Fibroblast of lung (primary cell): Measurements from ENCODE around the gene DIP2A. TPM values are rescaled to one million over a fixed set of nuclear protein-coding genes. Genes with fewer than 3 reads are reported as not detected.

Experiments used
- DNase-seq, 2 donors: peaks; one replicate each; pipeline versions ENCODE4 v3.0.0 to v3.0.0-alpha.2; 2010; ENCODE audit warnings: low read depth in 2 of 2
- H2AFZ ChIP-seq: 2 replicates; pipeline ENCODE4 v1.5.1; 2012; ENCODE audit warnings: low read length, control low read depth, inconsistent platforms
- H3K27ac ChIP-seq: 2 replicates; pipeline ENCODE4 v1.5.1; 2011; ENCODE audit warnings: low read length, control low read depth; ENCODE audit not compliant: insufficient read depth
- H3K27me3 ChIP-seq: 2 replicates; pipeline ENCODE4 v1.5.1; 2011; ENCODE audit warnings: mild to moderate bottlenecking, low read length; ENCODE audit not compliant: control insufficient read depth, insufficient read depth
- H3K36me3 ChIP-seq: 2 replicates; pipeline ENCODE4 v1.5.1; 2011; ENCODE audit warnings: low read length; ENCODE audit not compliant: control insufficient read depth, insufficient read depth
- H3K4me1 ChIP-seq: 2 replicates; pipeline ENCODE4 v1.5.1; 2011; ENCODE audit warnings: low read length; ENCODE audit not compliant: control insufficient read depth, insufficient read depth; ENCODE audit errors: extremely low read depth
- H3K4me2 ChIP-seq: 2 replicates; pipeline ENCODE4 v1.5.1; 2011; ENCODE audit warnings: low read length, control low read depth; ENCODE audit not compliant: insufficient read depth; ENCODE audit errors: extremely low read depth
- H3K4me3 ChIP-seq, 4 experiments: fragments of 200-600 bp in 1 of 4; sonication (generic) in 1 of 4; replicated peaks in 1 of 4; 2 replicates each; pipeline ENCODE4 v1.5.1; 2011 to 2016; ENCODE audit warnings: low read length in 4 of 4, low read depth in 3 of 4, mild to moderate bottlenecking in 3 of 4, control low read depth in 2 of 4, inconsistent platforms in 1 of 4, mixed read lengths in 1 of 4; ENCODE audit not compliant: insufficient read depth in 1 of 4; ENCODE audit errors: control extremely low read depth in 1 of 4
- H3K79me2 ChIP-seq: 2 replicates; pipeline ENCODE4 v1.5.1; 2012; ENCODE audit warnings: mild to moderate bottlenecking, low read length, inconsistent platforms; ENCODE audit not compliant: control insufficient read depth, insufficient read depth
- H3K9ac ChIP-seq: 2 replicates; pipeline ENCODE4 v1.5.1; 2011; ENCODE audit warnings: mild to moderate bottlenecking, low read length, control low read depth; ENCODE audit not compliant: insufficient read depth
- H3K9me3 ChIP-seq: 2 replicates; pipeline ENCODE4 v1.5.1; 2012; ENCODE audit warnings: low read depth, low read length; ENCODE audit not compliant: control insufficient read depth, insufficient read depth
- H4K20me1 ChIP-seq: 2 replicates; pipeline ENCODE4 v1.5.1; 2011; ENCODE audit warnings: low read length; ENCODE audit not compliant: control insufficient read depth, insufficient read depth; ENCODE audit errors: extremely low read depth
- EZH2 ChIP-seq: IDR thresholded peaks from 2 replicates; pipeline ENCODE4 v1.5.1; 2012; ENCODE audit warnings: low read length, control low read depth, mild to moderate bottlenecking; ENCODE audit errors: missing control alignments
- polyA plus RNA-seq, 2 donors: library from polyadenylated mRNA; depleted of rRNA in 1 of 2; stranded (reverse) in 1 of 2; unstranded in 1 of 2; fragments of >200 nt; gene quantifications; 2 replicates each; pipeline ENCODE4 v1.2.1, GENCODE V29; 2011 to 2012; ENCODE audit warnings: missing spikeins in 1 of 2
- total RNA-seq: library from RNA; depleted of rRNA; stranded (reverse); fragments of >200 nt; gene quantifications from 2 replicates; pipeline ENCODE4 v1.2.1, GENCODE V29; 2014
- TF ChIP-seq, protein P1 (sequence below), 2 donors: IDR thresholded peaks in 1 of 2; conservative IDR thresholded peaks in 1 of 2; 1 replicate in 1 of 2; 2 replicates in 1 of 2; pipeline ENCODE4 v1.5.1; 2011 to 2012; ENCODE audit warnings: low read length in 2 of 2, control low read depth in 1 of 2, inconsistent platforms in 1 of 2, low read depth in 1 of 2, mild to moderate bottlenecking in 1 of 2

The DIP2A gene
- total and polyA plus RNA-seq, 2 donors (not counting 1 experiment from before 2014, with no cell fraction given), result 16.3 to 21.1 TPM

- H2AFZ ChIP-seq, result no peak overlapping the region
- no peaks in the 10 kb centered on the region for H4K20me1 ChIP-seq
- no peak overlapping the region for H3K4me2 ChIP-seq
- H3K79me2 ChIP-seq, result no peaks in the 10 kb centered on the region
- no peak overlapping the region for H3K9ac ChIP-seq
- H3K9me3 ChIP-seq, result no peaks in the 10 kb centered on the region
- peaks cover 18% of the 10 kb centered on the region for H3K36me3 ChIP-seq
- no peaks in the 10 kb centered on the region for H3K27me3 ChIP-seq
- no peaks in the 10 kb centered on the region for H3K4me1 ChIP-seq
- no peak overlapping the region for H3K27ac ChIP-seq
- TF ChIP-seq, protein P1, sequence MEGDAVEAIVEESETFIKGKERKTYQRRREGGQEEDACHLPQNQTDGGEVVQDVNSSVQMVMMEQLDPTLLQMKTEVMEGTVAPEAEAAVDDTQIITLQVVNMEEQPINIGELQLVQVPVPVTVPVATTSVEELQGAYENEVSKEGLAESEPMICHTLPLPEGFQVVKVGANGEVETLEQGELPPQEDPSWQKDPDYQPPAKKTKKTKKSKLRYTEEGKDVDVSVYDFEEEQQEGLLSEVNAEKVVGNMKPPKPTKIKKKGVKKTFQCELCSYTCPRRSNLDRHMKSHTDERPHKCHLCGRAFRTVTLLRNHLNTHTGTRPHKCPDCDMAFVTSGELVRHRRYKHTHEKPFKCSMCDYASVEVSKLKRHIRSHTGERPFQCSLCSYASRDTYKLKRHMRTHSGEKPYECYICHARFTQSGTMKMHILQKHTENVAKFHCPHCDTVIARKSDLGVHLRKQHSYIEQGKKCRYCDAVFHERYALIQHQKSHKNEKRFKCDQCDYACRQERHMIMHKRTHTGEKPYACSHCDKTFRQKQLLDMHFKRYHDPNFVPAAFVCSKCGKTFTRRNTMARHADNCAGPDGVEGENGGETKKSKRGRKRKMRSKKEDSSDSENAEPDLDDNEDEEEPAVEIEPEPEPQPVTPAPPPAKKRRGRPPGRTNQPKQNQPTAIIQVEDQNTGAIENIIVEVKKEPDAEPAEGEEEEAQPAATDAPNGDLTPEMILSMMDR (conservative IDR thresholded peaks at IDR 0.05 in 1 of 2, IDR thresholded peaks at IDR 0.05 in 1 of 2; ENCODE audit: low read depth in 1 of 2, low read length in 2 of 2), result no peak
- TF ChIP-seq EZH2, result no peak
- DNase-seq, result no peak
- H3K4me3 ChIP-seq, result no peak overlapping the region
These were observed 102.9 kb downstream of the DIP2A start for GRCh38 chr21:46561445-46562090.

DNA sequence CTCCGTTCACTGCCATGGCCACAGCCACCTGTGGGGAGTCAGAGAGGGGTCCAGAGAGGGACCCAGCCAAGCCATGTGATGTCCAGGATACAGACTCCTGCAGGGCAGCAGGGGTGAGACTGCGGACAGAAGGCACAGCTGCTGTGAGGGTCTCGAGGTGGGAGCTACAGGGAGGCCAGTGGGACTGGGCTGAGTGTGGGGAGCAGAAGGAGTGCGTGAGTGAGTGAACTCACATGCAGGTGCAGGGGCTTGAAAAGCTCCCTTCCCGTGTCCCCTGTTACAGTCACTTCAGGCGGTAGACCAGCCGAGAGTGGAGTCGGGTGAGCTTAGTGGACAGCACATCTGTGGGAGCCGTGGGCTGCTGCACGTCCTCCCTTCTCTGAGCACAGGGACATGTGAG lies 103.8 kb downstream of the DIP2A start:
- Histone ChIP-seq H3K9me3 (no peaks in the 10 kb centered on the region), H3K9ac (no peak overlapping the region), H4K20me1 (no peaks in the 10 kb centered on the region), H2AFZ (no peak overlapping the region), H3K27ac (no peak overlapping the region), H3K4me1 (no peaks in the 10 kb centered on the region), H3K79me2 (no peaks in the 10 kb centered on the region), H3K4me2 (no peak overlapping the region), H3K4me3 (no peak overlapping the region), H3K27me3 (no peaks in the 10 kb centered on the region), H3K36me3 (peaks cover 21% of the 10 kb centered on the region)
- DNase-seq, result no peak
- TF ChIP-seq, protein P1 (conservative IDR thresholded peaks at IDR 0.05 in 1 of 2, IDR thresholded peaks at IDR 0.05 in 1 of 2; ENCODE audit: low read depth in 1 of 2, low read length in 2 of 2), result no peak
- TF ChIP-seq EZH2, result no peak

DNA sequence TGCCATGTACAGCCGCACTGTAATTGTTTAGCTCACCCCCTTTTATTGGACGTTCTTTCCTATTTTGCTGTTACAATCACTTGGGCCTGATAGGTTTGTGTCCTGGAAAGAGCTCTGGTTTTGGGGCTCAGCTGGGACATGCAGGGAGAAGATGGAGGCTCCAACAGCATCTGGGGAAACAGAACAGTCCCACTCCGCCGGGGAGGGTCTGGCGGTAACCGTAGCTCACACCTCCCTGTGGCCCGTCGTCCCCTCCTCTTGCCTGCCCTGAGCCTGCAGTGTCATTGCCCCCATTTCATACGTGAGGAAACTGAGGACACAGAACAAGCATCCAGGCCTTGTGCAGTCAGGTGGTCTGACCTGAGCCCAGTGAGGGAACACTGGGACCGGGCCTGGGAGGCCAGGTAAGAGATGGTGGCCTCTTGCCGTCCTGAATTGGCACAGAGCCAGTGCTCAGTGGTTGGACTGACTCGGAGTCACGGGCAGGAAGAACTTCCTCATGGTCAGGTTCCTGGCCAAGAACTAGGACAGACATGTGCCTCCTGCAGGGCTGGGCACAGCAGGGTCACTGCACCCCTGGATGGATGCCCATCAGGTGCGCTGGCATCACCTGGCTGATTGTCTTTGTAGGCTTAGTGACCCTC lies 104.4 kb downstream of the DIP2A start:
- Histone ChIP-seq H2AFZ (no peak overlapping the region), H3K79me2 (no peaks in the 10 kb centered on the region), H4K20me1 (no peaks in the 10 kb centered on the region), H3K4me2 (no peak overlapping the region), H3K9me3 (no peaks in the 10 kb centered on the region), H3K4me3 (no peak overlapping the region), H3K4me1 (no peaks in the 10 kb centered on the region), H3K36me3 (peaks cover 24% of the 10 kb centered on the region), H3K9ac (no peak overlapping the region), H3K27me3 (no peaks in the 10 kb centered on the region), H3K27ac (no peak overlapping the region)
- DNase-seq, result no peak
- no peak for TF ChIP-seq EZH2
- TF ChIP-seq, protein P1 (conservative IDR thresholded peaks at IDR 0.05 in 1 of 2, IDR thresholded peaks at IDR 0.05 in 1 of 2; ENCODE audit: low read depth in 1 of 2, low read length in 2 of 2), result no peak
